Measurements from ENCODE around the gene DCAF7. TPM values are rescaled to one million over a fixed set of nuclear protein-coding genes. Genes with fewer than 3 reads are reported as not detected.

Gene DCAF7
- total RNA-seq, 4 donors from 2014 or later: 24.9 to 45.2 (median 34.2) TPM

GRCh38 chr17:63528183-63528582 is 22.1 kb upstream of the DCAF7 start:
- Histone ChIP-seq H3K27me3 (peaks cover 0 to 29% (median 0%) of the 10 kb centered on the region in 4 donors), H3K4me3 (no peak overlapping the region), H3K27ac (replicated peaks in 1 of 4) (no peak overlapping the region), H3K9me3 (no peaks in the 10 kb centered on the region), H3K4me1 (peaks cover 0 to 6% (median 4%) of the 10 kb centered on the region in 4 donors), H3K36me3 (no peaks in the 10 kb centered on the region)
- TF ChIP-seq, protein P1, sequence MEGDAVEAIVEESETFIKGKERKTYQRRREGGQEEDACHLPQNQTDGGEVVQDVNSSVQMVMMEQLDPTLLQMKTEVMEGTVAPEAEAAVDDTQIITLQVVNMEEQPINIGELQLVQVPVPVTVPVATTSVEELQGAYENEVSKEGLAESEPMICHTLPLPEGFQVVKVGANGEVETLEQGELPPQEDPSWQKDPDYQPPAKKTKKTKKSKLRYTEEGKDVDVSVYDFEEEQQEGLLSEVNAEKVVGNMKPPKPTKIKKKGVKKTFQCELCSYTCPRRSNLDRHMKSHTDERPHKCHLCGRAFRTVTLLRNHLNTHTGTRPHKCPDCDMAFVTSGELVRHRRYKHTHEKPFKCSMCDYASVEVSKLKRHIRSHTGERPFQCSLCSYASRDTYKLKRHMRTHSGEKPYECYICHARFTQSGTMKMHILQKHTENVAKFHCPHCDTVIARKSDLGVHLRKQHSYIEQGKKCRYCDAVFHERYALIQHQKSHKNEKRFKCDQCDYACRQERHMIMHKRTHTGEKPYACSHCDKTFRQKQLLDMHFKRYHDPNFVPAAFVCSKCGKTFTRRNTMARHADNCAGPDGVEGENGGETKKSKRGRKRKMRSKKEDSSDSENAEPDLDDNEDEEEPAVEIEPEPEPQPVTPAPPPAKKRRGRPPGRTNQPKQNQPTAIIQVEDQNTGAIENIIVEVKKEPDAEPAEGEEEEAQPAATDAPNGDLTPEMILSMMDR (IDR thresholded peaks at IDR 0.05): no peak
- TF ChIP-seq POLR2A (IDR thresholded peaks at IDR 0.05; ENCODE audit: low read depth) (no peak), EP300 (IDR thresholded peaks at IDR 0.05) (no peak), POLR2AphosphoS5 (IDR thresholded peaks at IDR 0.05) (no peak)
- DNase-seq (ENCODE audit: extremely low spot score): no peak
- intact Hi-C loops (cut with DNase I): no loop called here
- WGBS: 87% methylated on average over 4 of the region's 9 CpGs

- peaks cover 0 to 19% (median 0%) of the 10 kb centered on the region in 4 donors for H3K27me3 ChIP-seq
Observed at GRCh38 chr17:63529711-63530556, 20.3 kb upstream of the DCAF7 start.

GRCh38 chr17:63530557-63531021 is 19.7 kb upstream of the DCAF7 start:
- peaks cover 0 to 18% (median 0%) of the 10 kb centered on the region in 4 donors for H3K27me3 ChIP-seq
- intact Hi-C loops (cut with DNase I): no loop called here
- H3K9me3 ChIP-seq: no peaks in the 10 kb centered on the region
- H3K4me3 ChIP-seq: no peak overlapping the region
- H3K4me1 ChIP-seq: no peaks in the 10 kb centered on the region
- TF ChIP-seq POLR2A (IDR thresholded peaks at IDR 0.05; ENCODE audit: low read depth) (no peak), POLR2AphosphoS5 (IDR thresholded peaks at IDR 0.05) (no peak)
- no CpG with 5 or more reads among the region's 3 CpGs for WGBS
- no peak overlapping the region for H3K27ac ChIP-seq (replicated peaks in 1 of 4)
- no peaks in the 10 kb centered on the region for H3K36me3 ChIP-seq
- no peak for DNase-seq (ENCODE audit: extremely low spot score)

More at GRCh38 chr17:63529711-63530556, 20.3 kb upstream of the DCAF7 start:
- Histone ChIP-seq H3K4me1 (no peaks in the 10 kb centered on the region), H3K27ac (replicated peaks in 1 of 4) (no peak overlapping the region), H3K36me3 (no peaks in the 10 kb centered on the region), H3K9me3 (no peaks in the 10 kb centered on the region), H3K4me3 (no peak overlapping the region)
- DNase-seq (ENCODE audit: extremely low spot score): no peak
- TF ChIP-seq, protein P1 (IDR thresholded peaks at IDR 0.05): no peak
- no peak for TF ChIP-seq EP300 (IDR thresholded peaks at IDR 0.05)
- no peak for TF ChIP-seq POLR2AphosphoS5 (IDR thresholded peaks at IDR 0.05)
- WGBS: 83% methylated on average over 22 of the region's 26 CpGs
- intact Hi-C loops (cut with DNase I): no loop called here

DNA sequence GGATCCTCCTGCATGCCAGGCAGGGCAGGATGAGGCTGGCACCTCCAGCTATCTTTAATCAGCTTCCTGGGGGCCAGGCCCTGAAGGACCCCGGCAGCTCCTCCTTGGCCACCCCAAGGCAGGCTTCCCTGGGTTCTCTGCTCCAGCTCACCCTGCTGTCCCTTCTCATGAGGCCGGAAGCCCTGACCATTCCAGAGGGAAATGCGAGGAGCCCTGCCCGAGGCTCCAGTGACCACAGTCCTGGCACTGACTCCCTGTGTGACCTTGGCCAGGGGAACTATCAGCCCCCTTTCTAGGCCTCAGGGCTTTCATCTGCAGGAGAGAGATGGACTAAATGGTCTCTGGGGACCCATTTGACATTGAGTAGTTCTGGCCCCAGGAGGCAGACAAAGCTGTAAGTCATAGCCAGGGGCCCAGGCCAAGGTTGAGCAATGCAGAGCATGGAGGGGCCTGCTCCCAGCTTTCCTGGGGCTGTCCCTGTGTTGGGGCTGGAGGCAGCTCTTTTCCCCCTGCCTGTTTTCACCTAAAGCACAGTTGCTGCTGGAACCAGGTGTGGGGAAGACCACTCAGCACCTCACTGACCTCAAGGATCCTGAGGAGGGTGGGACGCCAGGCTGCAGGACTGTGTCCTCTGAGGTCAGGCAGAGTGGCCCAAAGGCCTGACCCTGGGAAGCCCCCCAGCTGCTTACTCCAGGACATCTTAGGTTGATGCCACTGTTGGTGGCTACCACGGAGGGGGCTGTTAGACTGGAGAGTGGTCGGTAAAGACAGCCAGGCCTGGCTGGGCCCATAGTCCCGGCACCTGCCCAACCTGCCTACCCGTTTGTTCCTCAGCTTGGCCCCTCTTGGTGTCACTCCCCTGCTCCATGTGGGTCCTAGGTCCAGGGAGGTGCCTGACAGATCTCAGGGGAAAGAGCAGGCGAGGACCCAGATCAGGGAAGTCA is 19.0 kb upstream of the DCAF7 start:
- Histone ChIP-seq H3K27ac (replicated peaks in 1 of 4) (no peak overlapping the region), H3K36me3 (no peaks in the 10 kb centered on the region), H3K4me1 (no peaks in the 10 kb centered on the region), H3K9me3 (no peaks in the 10 kb centered on the region), H3K4me3 (no peak overlapping the region), H3K27me3 (peaks cover 0 to 19% (median 0%) of the 10 kb centered on the region in 4 donors)
- intact Hi-C loops (cut with DNase I): no loop called here
- DNase-seq (ENCODE audit: extremely low spot score): no peak
- TF ChIP-seq EP300 (IDR thresholded peaks at IDR 0.05) (no peak), POLR2AphosphoS5 (IDR thresholded peaks at IDR 0.05) (no peak), POLR2A (IDR thresholded peaks at IDR 0.05; ENCODE audit: low read depth) (no peak)
- TF ChIP-seq, protein P1 (IDR thresholded peaks at IDR 0.05): no peak
- 83% methylated on average over 3 of the region's 10 CpGs for WGBS
